Right lobe of liver (tissue), 4 donors: Measurements from ENCODE around the gene COL23A1.

Experiments used
- CTCF ChIP-seq, 4 donors: fragments of 200-600 bp in 3 of 4; fragments of 450-650 bp in 1 of 4; IDR thresholded peaks; one replicate each; pipeline versions ENCODE4 v1.5.1 to v1.8.0; 2016 to 2022; ENCODE audit warnings: antibody characterized with exemption in 4 of 4, mild to moderate bottlenecking in 2 of 4
- POLR2A ChIP-seq: fragments of 450-650 bp; IDR thresholded peaks from one replicate; pipeline ENCODE4 v1.6.1; 2017; ENCODE audit warnings: antibody characterized with exemption, mild to moderate bottlenecking
- donor health status: DM: no; HTN: no; CAD: no.
- donor health status: DM: no; HTN: no; CAD: no.
- donor health status: DM: no; HTN: yes; CAD: no.

DNA sequence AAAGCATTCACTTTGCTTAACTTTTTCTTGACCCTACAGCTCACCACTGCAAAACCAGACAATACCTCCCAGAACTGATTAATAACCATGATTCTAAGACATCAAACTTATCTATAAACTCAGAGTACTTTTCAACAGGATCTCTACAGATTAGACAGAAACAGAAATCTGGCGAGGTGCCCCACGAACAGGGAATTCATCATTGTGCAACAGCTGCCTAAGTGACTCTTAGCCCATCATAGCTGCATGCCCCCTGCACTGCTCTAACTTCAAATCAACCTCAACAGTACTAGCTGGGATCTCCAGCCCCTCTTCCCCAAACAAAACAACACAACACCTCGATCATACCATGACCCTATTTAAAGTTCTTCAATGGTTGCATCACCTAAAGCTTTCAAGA, 16.1 kb upstream of the COL23A1 start:
- TF ChIP-seq CTCF (IDR thresholded peaks at IDR 0.05) (no peak), POLR2A (no peak)
